NCI-H345 treated with DMSO at 0.1 percent for 48 hours (cell line): Measurements from ENCODE around the gene CIDEC.

Experiments used
- DNase-seq: peaks from one replicate; lab custom pipeline; 2025; ENCODE audit not compliant: unreplicated experiment; lab: John Stamatoyannopoulos, UW

CIDEC gene, protein sequence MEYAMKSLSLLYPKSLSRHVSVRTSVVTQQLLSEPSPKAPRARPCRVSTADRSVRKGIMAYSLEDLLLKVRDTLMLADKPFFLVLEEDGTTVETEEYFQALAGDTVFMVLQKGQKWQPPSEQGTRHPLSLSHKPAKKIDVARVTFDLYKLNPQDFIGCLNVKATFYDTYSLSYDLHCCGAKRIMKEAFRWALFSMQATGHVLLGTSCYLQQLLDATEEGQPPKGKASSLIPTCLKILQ

GRCh38 chr3:9879830-9880549 is at the start of gene CIDEC:
Gene CIDEC, minus strand, starts transcription at chr3:9880253. Its CDS starts 1,767 bp downstream, at chr3:9878486.
- no peak for DNase-seq

GRCh38 chr3:9928158-9928557 is 48.1 kb upstream of the CIDEC start:
- DNase-seq: no peak

GRCh38 chr3:9918261-9919038 is 38.4 kb upstream of the CIDEC start:
- no peak for DNase-seq

GRCh38 chr3:9917820-9918219 is 37.8 kb upstream of the CIDEC start:
- no peak for DNase-seq

DNA sequence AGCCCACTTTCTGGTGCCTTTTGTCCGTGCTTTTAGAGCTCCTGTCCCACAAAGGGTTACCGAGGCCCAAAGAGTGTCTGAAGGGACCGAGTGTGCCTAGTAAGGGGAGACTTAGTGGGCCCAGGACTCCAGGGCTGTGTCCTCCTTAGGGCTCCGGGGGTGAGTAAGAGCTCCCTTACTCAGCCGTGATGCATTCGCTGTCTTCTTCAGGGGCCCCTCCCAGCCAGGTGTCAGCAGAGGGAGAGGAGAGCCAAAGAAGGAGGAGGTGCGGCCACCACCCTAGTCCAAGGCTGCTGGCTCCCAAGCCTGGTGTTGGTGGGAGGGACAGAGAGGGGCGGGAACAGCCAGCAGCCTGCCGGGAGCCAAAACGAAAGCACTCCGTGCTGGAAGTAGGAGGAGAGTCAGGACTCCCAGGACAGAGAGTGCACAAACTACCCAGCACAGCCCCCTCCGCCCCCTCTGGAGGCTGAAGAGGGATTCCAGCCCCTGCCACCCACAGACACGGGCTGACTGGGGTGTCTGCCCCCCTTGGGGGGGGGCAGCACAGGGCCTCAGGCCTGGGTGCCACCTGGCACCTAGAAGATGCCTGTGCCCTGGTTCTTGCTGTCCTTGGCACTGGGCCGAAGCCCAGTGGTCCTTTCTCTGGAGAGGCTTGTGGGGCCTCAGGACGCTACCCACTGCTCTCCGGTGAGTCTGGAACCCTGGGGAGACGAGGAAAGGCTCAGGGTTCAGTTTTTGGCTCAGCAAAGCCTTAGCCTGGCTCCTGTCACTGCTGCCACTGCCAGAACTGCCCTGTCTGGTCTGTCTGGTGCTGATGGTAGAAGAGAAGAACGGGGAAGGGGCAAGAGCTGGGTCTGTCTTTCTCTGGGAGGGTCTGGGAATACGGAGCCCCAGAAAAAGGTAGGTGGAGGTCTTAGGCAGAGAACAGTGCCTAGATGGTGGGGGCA is 37.0 kb upstream of the CIDEC start, which contains the start of gene IL17RC:
IL17RC (plus strand) TSS at position 365 of the 947 bp plus-strand sequence; CDS start at position 583, 218 bp downstream.
- peak; percentile 48 for DNase-seq

DNA sequence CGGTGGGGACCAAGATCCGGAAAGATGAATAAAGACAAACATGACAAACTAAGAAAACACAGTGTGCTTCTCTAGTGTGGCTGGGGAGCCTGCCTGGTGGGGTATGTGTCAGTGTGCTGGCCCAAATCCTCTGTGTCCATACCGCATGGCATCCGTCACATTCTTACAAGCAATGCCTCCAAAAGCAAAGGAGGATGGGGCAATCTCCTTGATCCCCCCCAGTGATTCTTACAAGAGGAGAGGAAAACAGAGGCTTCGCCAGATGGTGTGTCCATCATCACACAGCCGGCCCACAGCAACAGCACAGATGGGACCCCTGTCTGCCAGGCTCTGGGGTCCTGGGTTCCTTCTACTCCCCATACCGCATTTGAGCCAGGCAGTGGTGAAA is 36.3 kb upstream of the CIDEC start:
- no peak for DNase-seq

- DNase-seq: no peak
Measured at GRCh38 chr3:9915254-9916141, 35.4 kb upstream of the CIDEC start.

DNA sequence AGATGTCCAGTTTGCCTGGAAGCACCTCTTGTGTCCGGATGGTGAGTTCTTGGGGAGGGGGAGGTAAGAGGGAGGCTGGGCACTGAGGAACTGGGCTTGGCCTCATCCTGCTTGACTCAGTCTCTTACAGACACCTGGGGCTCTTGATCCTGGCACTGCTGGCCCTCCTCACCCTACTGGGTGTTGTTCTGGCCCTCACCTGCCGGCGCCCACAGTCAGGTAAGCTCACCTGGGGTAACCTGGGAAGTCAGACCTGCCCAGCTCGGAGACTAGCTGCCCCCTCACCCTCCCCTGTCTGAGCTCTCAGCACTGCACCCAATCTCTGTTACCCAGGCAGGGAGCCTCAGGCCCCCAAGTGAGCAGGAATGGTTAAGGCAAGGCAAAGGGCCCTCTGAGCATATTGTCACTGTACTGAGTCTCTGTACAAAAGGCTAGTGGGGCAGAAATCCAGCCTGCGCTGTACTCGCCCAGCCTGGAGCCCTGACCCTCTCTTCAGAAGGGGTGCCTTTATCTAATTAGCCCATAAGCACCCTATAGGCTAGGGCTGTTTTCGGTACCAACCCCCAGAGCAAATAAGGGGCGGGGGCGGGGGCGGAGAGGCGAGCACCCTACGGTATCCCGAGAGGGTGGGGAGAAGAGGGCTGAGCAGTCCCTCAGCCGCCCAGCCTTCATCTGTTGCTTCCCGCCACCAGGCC is 34.7 kb upstream of the CIDEC start:
- DNase-seq: no peak

DNA sequence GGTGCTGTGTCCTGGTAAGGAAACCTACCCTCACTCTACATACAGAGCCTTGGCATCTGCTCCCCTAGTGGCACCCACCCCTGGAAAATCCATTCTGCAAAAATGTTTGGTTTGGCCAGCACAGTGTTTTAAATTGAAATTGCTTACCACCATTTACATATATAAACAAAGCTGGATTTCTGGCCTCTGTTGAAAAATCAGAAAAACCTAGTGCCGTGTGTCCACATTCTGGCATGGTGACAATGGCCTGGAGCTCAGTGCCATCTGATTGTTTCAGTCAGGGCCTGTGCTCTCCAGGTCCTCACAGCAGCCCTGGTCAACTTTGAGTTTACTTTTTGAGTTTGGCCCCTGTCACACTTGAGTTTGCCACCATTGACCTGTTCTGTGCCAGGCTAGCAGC is 34.0 kb upstream of the CIDEC start:
- no peak for DNase-seq

GRCh38 chr3:9913601-9914000 is 33.5 kb upstream of the CIDEC start:
- no peak for DNase-seq

DNA sequence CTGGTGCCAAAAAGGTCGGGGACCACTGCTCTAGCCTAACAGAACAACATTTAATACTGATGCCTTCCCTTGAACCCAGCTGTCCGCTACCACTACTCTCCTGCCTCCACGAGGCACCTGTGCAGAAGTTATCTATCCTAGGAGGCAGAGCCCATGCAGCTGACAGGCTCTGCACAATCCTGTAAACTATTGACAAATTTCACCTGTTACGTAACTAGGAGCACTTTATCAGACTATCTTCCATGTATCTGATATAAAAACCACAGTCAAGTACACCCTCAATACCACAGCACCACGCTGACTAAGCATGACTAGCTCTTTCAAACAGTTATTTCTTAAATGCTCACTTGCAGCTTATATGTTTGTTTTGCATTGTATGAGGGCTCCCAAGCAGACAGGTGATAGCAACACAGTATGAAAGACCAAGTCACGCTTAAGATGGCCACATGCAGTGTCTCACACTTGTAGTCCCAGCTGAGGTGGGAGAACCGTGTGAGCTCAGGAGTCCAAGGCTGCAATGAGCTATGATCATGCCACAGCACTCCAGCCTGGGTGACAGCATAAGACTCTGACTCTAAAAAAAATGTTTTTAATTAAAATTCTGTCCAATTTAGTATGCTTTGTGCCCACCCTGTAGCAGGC is 32.4 kb upstream of the CIDEC start:
- no peak for DNase-seq

DNA sequence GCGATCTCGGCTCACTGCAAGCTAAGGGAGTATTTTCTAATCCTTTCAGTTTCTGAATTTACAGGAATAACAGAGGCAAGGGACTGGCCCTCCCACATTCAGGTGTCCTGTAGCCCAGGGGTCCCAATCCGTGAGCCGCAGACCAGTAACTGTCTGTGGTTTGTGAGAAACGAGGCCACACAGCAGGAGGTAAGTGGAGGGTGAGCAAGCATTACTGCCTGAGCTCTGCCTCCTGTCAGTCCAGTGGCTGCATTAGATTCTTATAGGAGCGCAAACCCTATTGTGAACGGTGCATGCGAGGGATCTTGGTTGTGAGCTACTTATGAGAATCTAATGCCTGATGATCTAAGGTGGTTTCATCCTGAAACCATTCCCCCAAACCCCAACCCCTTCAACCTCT is 31.8 kb upstream of the CIDEC start:
- DNase-seq: no peak

GRCh38 chr3:9909221-9910013 is 29.4 kb upstream of the CIDEC start:
- no peak for DNase-seq

DNA sequence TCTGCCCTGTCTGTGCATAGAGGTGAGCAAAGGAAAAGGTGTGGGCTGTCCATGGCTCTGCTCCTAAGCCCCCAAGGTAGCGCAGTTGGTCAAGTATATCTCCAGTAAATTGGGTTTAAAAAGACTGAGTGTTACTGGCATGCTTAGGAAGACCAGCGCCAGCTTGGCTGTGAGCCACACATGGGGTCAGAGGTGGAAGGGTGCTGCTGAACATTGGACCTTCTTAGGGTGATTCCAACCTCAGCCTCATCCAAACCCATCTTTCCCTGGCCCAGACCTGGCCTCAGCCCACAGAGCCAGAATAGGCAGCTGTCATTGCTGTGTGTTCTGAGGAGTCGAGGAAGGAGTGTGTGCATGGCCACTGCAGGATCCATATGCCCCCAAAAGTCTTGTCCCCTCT is 28.2 kb upstream of the CIDEC start:
- DNase-seq: no peak

- no peak for DNase-seq
Measured at GRCh38 chr3:9906480-9906879, 26.4 kb upstream of the CIDEC start.

GRCh38 chr3:9903904-9904303 is 23.9 kb upstream of the CIDEC start:
- DNase-seq: no peak

- no peak for DNase-seq
Measured at GRCh38 chr3:9903238-9903624, 23.2 kb upstream of the CIDEC start.
